Uterus (tissue), 2 donors: Measurements from ENCODE around the gene CHST4.

Source experiments
- POLR2A ChIP-seq, 2 donors: fragments of 450-650 bp; IDR thresholded peaks; one replicate each; pipeline ENCODE4 v1.6.1; 2016; ENCODE audit warnings: antibody characterized with exemption in 2 of 2, mild to moderate bottlenecking in 1 of 2, moderate library complexity in 1 of 2
- TF ChIP-seq, protein P1 (sequence below), 4 experiments: fragments of 200-600 bp in 2 of 4; fragments of 450-650 bp in 2 of 4; sonication (generic) in 2 of 4; IDR thresholded peaks; one replicate each; pipeline ENCODE4 v1.5.1; 2016 to 2019; ENCODE audit warnings: antibody characterized with exemption in 4 of 4, mild to moderate bottlenecking in 2 of 4, moderate library complexity in 1 of 4

- TF ChIP-seq, protein P1, sequence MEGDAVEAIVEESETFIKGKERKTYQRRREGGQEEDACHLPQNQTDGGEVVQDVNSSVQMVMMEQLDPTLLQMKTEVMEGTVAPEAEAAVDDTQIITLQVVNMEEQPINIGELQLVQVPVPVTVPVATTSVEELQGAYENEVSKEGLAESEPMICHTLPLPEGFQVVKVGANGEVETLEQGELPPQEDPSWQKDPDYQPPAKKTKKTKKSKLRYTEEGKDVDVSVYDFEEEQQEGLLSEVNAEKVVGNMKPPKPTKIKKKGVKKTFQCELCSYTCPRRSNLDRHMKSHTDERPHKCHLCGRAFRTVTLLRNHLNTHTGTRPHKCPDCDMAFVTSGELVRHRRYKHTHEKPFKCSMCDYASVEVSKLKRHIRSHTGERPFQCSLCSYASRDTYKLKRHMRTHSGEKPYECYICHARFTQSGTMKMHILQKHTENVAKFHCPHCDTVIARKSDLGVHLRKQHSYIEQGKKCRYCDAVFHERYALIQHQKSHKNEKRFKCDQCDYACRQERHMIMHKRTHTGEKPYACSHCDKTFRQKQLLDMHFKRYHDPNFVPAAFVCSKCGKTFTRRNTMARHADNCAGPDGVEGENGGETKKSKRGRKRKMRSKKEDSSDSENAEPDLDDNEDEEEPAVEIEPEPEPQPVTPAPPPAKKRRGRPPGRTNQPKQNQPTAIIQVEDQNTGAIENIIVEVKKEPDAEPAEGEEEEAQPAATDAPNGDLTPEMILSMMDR (IDR thresholded peaks at IDR 0.05): no peak
- no peak for TF ChIP-seq POLR2A (IDR thresholded peaks at IDR 0.05)
Measured at GRCh38 chr16:71524566-71525553, 1.4 kb upstream of the CHST4 start.
